Heart left ventricle (tissue), 13 donors: ENCODE results near the gene SCRG1.

Experiments used
- POLR2A ChIP-seq, 2 donors: fragments of 450-650 bp; IDR thresholded peaks; one replicate each; pipeline ENCODE4 v1.6.1; 2017; ENCODE audit warnings: antibody characterized with exemption in 2 of 2, mild to moderate bottlenecking in 2 of 2, moderate library complexity in 2 of 2
- TF ChIP-seq, protein P1 (sequence below), 12 donors: fragments of 200-600 bp; sonication (generic) in 4 of 12; IDR thresholded peaks; one replicate each; pipeline versions ENCODE4 v1.5.0 to v1.8.0; 2018 to 2022; ENCODE audit warnings: antibody characterized with exemption in 12 of 12, mild to moderate bottlenecking in 5 of 12
- donor health status: ischemic (EF 13 %, LVEDD 7.1; RV severe dilation, severe dysfunction).
- donor health status: DM: no; HTN: yes; CAD: no.
- donor health status: DM: no; HTN: no; CAD: no.
- donor health status: ischemic (EF 25% LVEDD 6.9; RV normal size, moderate dysfunction).
- donor health status: ischemic (EF 25% LVEDD 5.7; RV mildly dilated, moderate dysfunction).
- donor health status: ischemic (EF 35%, LVEDD 5.7; RV mildly dilated, moderate dysfunction).
- donor health status: nonischemic (EF 11% LVEDD 7.7; RV severe dilation, severe dysfunction).
- donor health status: DM: yes; HTN: yes; CAD: no.
- donor health status: PGD.
- donor health status: ischemic (EF 29% LVEDD 5.4; RV normal size, mild dysfunction).
- donor health status: nonischemic (EF 23%, LVEDD 6.1; RV moderate dilation, normal function).

GRCh38 chr4:173371292-173372192 is 27.4 kb downstream of the SCRG1 start:
- TF ChIP-seq, protein P1, sequence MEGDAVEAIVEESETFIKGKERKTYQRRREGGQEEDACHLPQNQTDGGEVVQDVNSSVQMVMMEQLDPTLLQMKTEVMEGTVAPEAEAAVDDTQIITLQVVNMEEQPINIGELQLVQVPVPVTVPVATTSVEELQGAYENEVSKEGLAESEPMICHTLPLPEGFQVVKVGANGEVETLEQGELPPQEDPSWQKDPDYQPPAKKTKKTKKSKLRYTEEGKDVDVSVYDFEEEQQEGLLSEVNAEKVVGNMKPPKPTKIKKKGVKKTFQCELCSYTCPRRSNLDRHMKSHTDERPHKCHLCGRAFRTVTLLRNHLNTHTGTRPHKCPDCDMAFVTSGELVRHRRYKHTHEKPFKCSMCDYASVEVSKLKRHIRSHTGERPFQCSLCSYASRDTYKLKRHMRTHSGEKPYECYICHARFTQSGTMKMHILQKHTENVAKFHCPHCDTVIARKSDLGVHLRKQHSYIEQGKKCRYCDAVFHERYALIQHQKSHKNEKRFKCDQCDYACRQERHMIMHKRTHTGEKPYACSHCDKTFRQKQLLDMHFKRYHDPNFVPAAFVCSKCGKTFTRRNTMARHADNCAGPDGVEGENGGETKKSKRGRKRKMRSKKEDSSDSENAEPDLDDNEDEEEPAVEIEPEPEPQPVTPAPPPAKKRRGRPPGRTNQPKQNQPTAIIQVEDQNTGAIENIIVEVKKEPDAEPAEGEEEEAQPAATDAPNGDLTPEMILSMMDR (IDR thresholded peaks at IDR 0.05) = no peak
- TF ChIP-seq POLR2A (IDR thresholded peaks at IDR 0.05) = no peak
